HCEC 1CT (cell line): ENCODE measurements around the gene DBI.
A peak's percentile ranks its signal among the peaks of the same experiment; 100 is the strongest.
"Not testable (repeated sequence)": the region's sequence is repeated elsewhere in the genome, so short reads cannot be mapped to it uniquely, and the experiment has no call there.

Experiments
- DNase-seq: peaks from one replicate; pipeline ENCODE4 v3.0.0-alpha.2; 2017

DBI gene

GRCh38 chr2:119366161-119366648 lies 572 bp upstream of the DBI start:
- peak; percentile 14 for DNase-seq

GRCh38 chr2:119367472-119368099 lies 809 bp downstream of the DBI start:
- no peak for DNase-seq

- no peak for DNase-seq
Observed at GRCh38 chr2:119369845-119370244, 3.1 kb downstream of the DBI start.

- DNase-seq, result no peak
Observed at GRCh38 chr2:119371111-119371510, 4.3 kb downstream of the DBI start.

DNA sequence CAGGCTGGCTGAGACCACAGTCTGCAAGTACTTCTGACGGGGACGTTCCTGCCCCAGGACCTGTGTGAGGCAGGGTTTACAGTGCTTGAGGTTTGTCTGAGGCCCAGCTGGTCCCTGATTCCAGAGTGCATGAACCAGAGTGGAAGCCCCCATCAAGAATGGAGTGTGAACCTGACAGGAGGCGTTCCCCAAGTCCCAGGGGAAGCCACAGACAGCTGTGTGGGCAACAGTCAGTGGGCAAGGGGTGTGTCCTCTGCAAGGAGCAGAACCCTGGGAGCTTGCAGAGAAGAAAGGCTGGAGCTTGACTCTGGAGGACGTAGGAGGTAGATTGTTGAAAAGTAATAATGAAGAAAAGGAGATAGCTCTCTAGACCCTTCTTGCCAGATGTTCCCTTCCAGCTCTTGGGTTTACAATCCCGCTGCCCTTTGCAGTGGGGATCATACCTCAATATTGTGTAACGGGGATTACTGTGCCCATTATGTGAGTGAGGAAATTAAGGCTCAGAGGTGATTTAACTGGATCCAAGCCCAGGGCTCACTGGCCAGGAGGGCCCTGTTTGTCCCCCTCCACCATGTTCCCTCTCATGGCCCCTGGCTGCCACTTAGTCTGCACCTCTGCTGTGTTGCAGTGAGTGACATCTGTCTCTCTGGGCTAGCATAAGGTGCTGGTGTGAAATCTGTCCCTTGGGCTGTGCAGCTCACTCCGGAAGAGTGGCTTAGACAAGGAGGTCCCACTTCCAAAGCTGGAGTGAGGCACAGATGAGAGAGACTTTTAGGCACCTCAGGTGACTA lies 6.2 kb downstream of the DBI start:
- DNase-seq, result no peak

DNA sequence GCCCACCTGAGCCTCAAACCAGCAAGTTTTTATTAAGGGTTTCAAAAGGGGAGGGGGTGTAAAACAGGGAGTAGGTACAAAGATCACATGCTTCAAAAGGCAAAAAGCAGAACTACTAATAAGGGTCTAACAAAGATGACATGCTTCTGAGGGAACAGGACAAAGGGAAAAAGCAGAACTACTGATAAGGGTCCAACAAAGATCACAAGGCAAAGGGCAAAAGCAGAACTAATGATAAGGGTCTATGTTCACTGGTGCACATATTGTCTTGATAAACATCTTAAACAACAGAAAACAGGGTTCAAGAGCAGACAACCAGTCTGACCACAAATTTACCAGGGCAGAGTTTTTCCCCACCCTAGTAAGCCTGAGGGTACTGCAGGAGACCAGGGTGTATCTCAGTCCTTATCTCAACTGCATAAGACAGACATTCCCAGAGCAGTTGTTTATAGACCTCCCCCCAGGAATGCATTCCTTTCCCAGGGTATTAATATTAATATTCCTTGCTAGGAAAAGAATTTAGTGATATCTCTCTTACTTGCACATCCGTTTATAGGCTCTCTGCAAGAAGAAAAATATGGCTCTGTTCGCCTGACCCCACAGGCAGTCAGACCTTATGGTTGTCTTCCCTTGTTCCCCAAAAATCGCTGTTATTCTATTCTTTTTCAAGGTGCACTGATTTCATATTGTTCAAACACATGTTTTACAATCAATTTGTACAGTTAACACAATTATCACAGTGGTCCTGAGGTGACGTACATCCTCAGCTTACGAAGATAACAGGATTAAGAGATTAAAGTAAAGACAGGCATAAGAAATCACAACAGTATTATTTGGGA lies 7.3 kb downstream of the DBI start:
- DNase-seq, result not testable (repeated sequence)

DNA sequence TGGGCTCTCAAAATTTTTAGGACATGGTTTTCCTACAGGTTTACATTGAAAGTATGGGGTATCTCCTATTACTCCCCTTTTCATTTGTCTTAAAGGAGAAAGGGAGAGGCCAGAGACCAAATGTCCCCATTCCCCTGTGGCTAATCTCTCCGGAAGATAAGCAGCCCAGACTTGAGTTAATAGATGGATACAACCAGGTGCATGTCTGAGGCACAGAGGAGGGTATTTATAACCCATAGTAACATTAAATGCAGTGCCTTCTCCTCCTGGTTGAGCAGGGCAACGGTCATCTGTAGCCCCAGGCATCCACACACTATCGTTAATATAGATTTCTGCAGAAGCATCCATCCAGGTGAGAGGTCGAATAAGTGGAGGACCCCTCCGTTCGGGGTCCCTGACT lies 9.6 kb downstream of the DBI start:
- DNase-seq, result not testable (repeated sequence)

- DNase-seq, result no peak
Observed at GRCh38 chr2:119376810-119377209, 10.0 kb downstream of the DBI start.

- DNase-seq, result no peak
Observed at GRCh38 chr2:119377294-119377992, 10.7 kb downstream of the DBI start.

GRCh38 chr2:119377993-119378345 lies 11.2 kb downstream of the DBI start:
- DNase-seq, result no peak

- no peak for DNase-seq
Observed at GRCh38 chr2:119378566-119378965, 11.8 kb downstream of the DBI start.

- no peak for DNase-seq
Observed at GRCh38 chr2:119383410-119384140, 16.8 kb downstream of the DBI start.

DNA sequence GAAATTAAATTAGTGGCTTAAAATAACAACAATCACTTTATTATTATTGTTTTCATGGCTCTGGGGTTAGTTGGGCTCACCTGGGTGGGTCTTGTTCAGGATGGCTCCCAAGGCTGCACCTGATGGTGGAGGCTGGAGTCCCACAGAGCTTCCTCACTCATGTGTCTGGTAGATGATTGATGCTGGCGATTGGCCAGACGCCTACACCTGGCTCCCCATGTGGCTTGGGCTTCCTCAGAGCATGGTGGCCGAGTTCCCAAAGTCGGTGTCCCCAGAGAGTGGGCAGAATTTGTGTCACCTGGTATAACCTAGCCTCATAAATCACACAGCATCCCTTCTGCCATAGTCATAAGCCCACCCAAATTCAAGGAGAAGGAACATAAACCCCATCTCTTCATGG lies 18.2 kb downstream of the DBI start:
- DNase-seq, result no peak

GRCh38 chr2:119385466-119385865 lies 18.7 kb downstream of the DBI start:
- no peak for DNase-seq

DNA sequence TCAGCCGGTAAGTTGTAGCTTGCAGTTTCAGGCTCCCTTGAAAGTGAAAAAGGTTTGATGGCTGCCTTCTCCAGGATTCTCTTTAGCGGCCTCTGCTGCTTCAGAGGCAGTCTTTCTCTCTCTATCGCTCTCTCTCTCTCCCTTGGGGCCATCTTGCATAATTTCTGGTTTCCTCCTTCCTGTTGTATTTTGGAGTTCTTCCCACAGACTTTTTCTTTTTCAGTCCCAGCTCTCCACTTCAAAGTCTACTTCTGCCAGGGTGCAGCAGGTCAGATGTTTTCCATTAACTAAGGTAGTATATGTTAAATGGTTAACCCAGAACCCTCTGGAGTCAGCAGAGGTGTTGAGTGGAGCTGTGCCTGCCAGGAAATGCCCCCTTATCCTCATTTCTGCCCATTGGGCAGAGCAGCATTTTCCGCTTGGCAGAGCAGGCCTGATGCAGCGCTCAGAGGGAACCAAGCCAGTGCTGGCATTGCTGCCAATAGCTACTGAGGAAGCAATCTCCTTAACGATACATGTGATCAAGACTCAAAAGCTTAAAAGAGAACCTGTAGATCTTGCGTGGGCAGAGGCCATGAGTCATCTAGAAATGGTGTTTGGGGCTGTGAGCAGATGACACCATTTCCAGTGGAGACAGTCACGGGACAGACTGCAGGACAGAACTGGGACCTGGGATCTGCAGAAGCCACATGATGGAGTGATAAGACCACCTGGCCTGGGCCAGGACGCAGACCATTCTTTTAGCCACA lies 20.8 kb downstream of the DBI start:
- no peak for DNase-seq

DNA sequence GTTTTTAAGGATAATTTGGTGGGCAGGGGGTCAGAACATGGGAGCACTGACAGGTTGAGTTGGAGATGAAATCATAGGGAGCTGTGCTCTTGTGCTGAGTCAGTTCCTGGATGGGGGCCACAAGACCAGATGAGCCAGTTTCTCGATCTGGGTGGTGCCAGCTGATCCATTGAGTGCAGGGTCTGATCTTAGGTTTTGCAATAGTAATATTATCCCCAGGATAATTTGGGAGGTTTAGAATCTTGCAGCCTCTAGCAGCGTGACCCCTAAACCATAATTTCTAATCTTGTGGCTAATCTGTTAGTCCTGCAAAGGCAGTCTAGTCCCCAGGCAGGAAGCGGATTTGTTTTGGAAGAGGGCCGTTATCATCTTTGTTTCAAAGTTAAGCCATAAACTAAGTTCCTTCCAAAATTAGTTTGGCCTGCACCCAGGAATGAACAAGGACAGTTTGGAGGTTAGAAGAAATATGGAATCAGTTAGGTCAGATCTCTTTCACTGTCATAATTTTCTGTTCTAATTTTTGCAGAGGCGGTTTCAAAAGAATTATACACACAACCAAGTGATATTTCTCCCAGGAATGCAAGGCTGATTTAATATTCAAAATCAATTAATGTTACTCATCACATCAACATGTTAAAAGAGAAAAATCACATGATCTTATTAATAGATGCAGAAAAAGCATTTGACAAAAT lies 23.0 kb downstream of the DBI start:
- peak; percentile 50 for DNase-seq

- DNase-seq, result no peak
Observed at GRCh38 chr2:119393971-119394748, 27.4 kb downstream of the DBI start.

DNA sequence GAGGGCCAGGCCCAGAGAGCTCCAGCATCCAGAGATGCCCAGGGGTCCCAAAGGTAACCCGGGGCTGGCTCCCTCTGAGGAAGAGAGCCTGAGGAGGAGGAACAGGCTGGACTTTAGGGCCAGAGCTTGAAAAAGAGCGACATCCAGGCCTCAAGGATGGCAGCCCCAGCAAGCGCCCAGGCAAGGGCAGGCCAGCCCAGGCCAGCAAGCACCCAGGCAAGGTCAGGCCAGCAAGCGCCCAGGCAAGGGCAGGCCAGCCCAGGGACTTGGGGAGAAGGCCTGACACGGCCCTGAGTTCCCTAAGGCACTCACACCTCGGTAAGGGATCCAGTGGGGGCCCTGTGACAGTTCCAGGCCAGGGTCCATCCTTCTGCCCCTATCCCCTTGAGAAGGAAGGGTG lies 30.4 kb downstream of the DBI start:
- DNase-seq, result no peak

GRCh38 chr2:119402106-119402505 lies 35.3 kb downstream of the DBI start:
- DNase-seq, result no peak
